Measurements from ENCODE around the gene KAT6B. TPM values are rescaled to one million over a fixed set of nuclear protein-coding genes. Genes with fewer than 3 reads are reported as not detected.

Gene KAT6B
- total and polyA plus RNA-seq, 10 of the 15 experiments (the other 5 are each of a cell fraction or from before 2014, with no cell fraction given): 2.7 to 22.6 (median 15.7) TPM

- TF ChIP-seq, protein P1, sequence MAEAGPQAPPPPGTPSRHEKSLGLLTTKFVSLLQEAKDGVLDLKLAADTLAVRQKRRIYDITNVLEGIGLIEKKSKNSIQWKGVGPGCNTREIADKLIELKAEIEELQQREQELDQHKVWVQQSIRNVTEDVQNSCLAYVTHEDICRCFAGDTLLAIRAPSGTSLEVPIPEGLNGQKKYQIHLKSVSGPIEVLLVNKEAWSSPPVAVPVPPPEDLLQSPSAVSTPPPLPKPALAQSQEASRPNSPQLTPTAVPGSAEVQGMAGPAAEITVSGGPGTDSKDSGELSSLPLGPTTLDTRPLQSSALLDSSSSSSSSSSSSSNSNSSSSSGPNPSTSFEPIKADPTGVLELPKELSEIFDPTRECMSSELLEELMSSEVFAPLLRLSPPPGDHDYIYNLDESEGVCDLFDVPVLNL (IDR thresholded peaks at IDR 0.05; ENCODE audit: low read depth, low read length): no peak
- peak; percentile 97 for TF ChIP-seq MTA2 (IDR thresholded peaks at IDR 0.05; ENCODE audit: low read depth)
- TF ChIP-seq TAF1 (IDR thresholded peaks at IDR 0.05; ENCODE audit: borderline replicate concordance, low read depth, low read length): 0 out of 2 replicates have a peak, but pooled peaks have one; percentile 34
- peak; percentile 53; the same call in 1 of the 2 replicates for TF ChIP-seq YY1 (IDR thresholded peaks at IDR 0.05; ENCODE audit: low read depth, low read length)
- no peak for TF ChIP-seq CHD4 (IDR thresholded peaks at IDR 0.05)
- TF ChIP-seq NFYB (IDR thresholded peaks at IDR 0.05; ENCODE audit: insufficient read depth, low read depth, low read length): no peak
- peak; percentile 77 for TF ChIP-seq ZSCAN29 (IDR thresholded peaks at IDR 0.05)
- TF ChIP-seq IRF4 (IDR thresholded peaks at IDR 0.05; ENCODE audit: low read depth, low read length): peak; percentile 84
- TF ChIP-seq NR2C1 (IDR thresholded peaks at IDR 0.05): no peak
- no peak for TF ChIP-seq NFYA (IDR thresholded peaks at IDR 0.05; ENCODE audit: borderline replicate concordance, low read depth, low read length)
- no peak for TF ChIP-seq MYC (IDR thresholded peaks at IDR 0.05; ENCODE audit: insufficient read depth, insufficient read length, insufficient replicate concordance, low read length, severe bottlenecking)
- TF ChIP-seq RBBP5 (conservative IDR thresholded peaks at IDR 0.05): no peak
- no peak for TF ChIP-seq HSF1 (IDR thresholded peaks at IDR 0.05; ENCODE audit: low read depth, low read length)
- TF ChIP-seq MXI1 (IDR thresholded peaks at IDR 0.05; ENCODE audit: low read depth, low read length): no peak
- TF ChIP-seq POU2F2 (IDR thresholded peaks at IDR 0.05; ENCODE audit: borderline replicate concordance, low read depth, low read length): peak; percentile 85; the same call in 2 of the 3 replicates
- TF ChIP-seq POLR2AphosphoS2 (IDR thresholded peaks at IDR 0.05; ENCODE audit: low read depth, low read length): no peak
- TF ChIP-seq E2F8 (IDR thresholded peaks at IDR 0.05; ENCODE audit: low read depth, partially characterized antibody): no peak
- TF ChIP-seq SRF (IDR thresholded peaks at IDR 0.05; ENCODE audit: low read depth in 2 of 2, low read length in 2 of 2): no peak
- no peak for TF ChIP-seq PAX8 (IDR thresholded peaks at IDR 0.05)
- no peak for TF ChIP-seq HDAC2 (IDR thresholded peaks at IDR 0.05)
- TF ChIP-seq BACH1 (IDR thresholded peaks at IDR 0.05; ENCODE audit: borderline replicate concordance): peak; percentile 95; the same call in 1 of the 2 replicates
- TF ChIP-seq MEF2B (IDR thresholded peaks at IDR 0.05; ENCODE audit: partially characterized antibody, poor library complexity, severe bottlenecking): peak; percentile 97
- TF ChIP-seq CBFB (IDR thresholded peaks at IDR 0.05; ENCODE audit: low read depth): peak; percentile 100
- peak; percentile 100 for TF ChIP-seq RUNX3 (IDR thresholded peaks at IDR 0.05; ENCODE audit: low read length)
- TF ChIP-seq NBN (IDR thresholded peaks at IDR 0.05): peak; percentile 78
- peak; percentile 70 for TF ChIP-seq GABPA (IDR thresholded peaks at IDR 0.05; ENCODE audit: low read depth)
- peak; percentile 27; the same call in 1 of the 2 replicates for TF ChIP-seq LARP7 (IDR thresholded peaks at IDR 0.05)
- TF ChIP-seq ATF7 (IDR thresholded peaks at IDR 0.05; ENCODE audit: low read depth): peak; percentile 91
These were observed 151.8 kb downstream of the KAT6B start (continued) for GRCh38 chr10:74977913-74978847.
